Activated naive CD4-positive, alpha-beta T cell treated with anti-CD3 and anti-CD28 coated beads, Interleukin-2, amount 50 U/mL, for 72 hours (primary cell): Measurements from ENCODE around the gene MVP. TPM values are rescaled to one million over a fixed set of nuclear protein-coding genes. Genes with fewer than 3 reads are reported as not detected.

Experiments used
- ATAC-seq, 2 donors: fragments of 150-1000 bp; cut with Tn5 transposase; 2 replicates each; pipeline ENCODE4 v1.10.0; 2021; ENCODE audit warnings: mild to moderate bottlenecking in 2 of 2, moderate library complexity in 2 of 2
- DNase-seq, 2 donors: peaks; one replicate each; pipeline ENCODE4 v3.0.0; 2021 to 2022; ENCODE audit warnings: low spot score in 2 of 2
- H3K27ac Mint-ChIP-seq, 2 donors: one replicate each; pipeline ENCODE4 v1.8.0; 2022; ENCODE audit warnings: mild to moderate bottlenecking in 2 of 2, mixed read lengths in 2 of 2
- H3K36me3 Mint-ChIP-seq, 2 donors: one replicate each; pipeline ENCODE4 v1.8.0; 2022; ENCODE audit warnings: mixed read lengths in 2 of 2
- H3K9me3 Mint-ChIP-seq, 2 donors: one replicate each; pipeline ENCODE4 v1.8.0; 2022; ENCODE audit warnings: mixed read lengths in 2 of 2
- total RNA-seq, 2 donors: library from RNA; stranded (reverse); gene quantifications; one replicate each; pipeline ENCODE4 v1.2.3, GENCODE V29; 2022

Gene MVP
- total RNA-seq, 2 donors from 2014 or later, result 77.6 to 168 TPM

DNA sequence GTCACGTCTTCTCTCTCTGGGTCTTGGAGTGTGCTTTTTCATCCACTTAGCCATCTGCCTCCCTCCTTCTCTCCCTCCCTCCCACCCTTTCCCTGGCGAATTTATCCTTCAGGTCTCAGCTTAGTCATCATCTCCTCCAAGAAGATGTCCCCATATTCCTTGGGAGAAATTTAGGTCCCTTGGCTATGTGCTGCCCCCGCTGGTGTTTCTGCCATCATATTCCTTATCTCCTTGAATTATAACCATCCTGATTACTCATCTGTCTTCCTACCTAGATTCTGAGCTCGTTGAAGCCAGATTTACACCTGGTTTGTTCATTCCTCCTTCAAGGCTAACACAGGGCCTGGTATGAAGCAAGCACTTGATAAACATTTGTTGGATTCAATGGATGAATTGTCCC lies 74.1 kb downstream of the MVP start:
- Mint-ChIP-seq H3K9me3 (no peaks in the 10 kb centered on the region), H3K27ac (no peak overlapping the region), H3K36me3 (no peaks in the 10 kb centered on the region)
- DNase-seq (no peak), ATAC-seq (no peak)

DNA sequence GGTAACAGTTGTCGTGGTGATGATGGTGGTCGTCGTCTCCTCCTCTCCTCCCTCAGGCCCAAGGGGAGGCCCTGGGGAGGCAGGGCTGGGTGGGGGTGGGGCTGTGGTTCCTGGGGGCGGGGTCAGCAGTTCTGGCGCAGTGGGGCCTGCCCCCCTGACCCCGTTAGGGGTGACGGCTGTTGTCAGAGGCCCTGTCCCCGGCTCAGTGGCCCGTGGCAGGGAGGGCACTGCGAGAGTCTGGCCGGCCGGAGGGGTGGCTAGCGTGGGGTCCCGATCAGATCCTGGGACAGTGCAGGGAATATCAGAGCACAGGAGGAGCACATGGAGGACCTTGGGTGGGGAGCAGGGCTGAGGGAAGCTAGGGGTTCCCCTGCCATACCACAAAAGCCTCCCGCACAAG lies 76.6 kb downstream of the MVP start:
- DNase-seq, result no peak
- Mint-ChIP-seq H3K9me3 (no peaks in the 10 kb centered on the region), H3K27ac (no peak overlapping the region), H3K36me3 (no peaks in the 10 kb centered on the region)
- no peak for ATAC-seq

DNA sequence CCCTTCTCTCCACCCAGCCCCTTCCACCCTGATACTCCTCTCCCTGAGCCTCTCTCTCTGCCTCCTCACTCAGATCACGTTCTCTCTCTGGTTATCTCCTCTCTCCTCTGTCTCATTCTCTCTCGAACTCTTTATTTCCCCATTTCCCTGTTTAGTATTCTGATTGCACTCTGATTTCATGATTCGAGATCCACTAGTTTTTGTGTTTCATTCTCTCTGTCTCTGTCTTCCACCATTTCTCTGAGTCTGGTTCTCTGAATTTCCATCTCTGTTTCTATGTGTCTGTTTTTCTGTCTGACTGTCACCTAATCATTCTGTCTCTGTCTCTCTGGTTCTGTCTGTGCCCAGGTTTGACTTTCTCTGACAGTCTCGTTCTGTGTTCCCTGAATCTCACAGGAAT lies 77.1 kb downstream of the MVP start:
- Mint-ChIP-seq H3K9me3 (no peaks in the 10 kb centered on the region), H3K36me3 (no peaks in the 10 kb centered on the region), H3K27ac (no peak overlapping the region)
- ATAC-seq (no peak), DNase-seq (no peak)

Other genes starting within 250 kb of the MVP start
- gene SPN, start 157.2 kb upstream of the MVP start, total RNA-seq, result 100 to 1,000 TPM in 1 of 2 donors, 10 to 100 TPM in 1; 83.4 to 145 TPM
- 10 to 100 TPM; 10.1 to 14.5 TPM for gene QPRT, start 141.3 kb upstream of the MVP start, total RNA-seq
- 10 to 100 TPM; 14.0 to 19.5 TPM for gene C16orf54, start 74.5 kb upstream of the MVP start, total RNA-seq
- not detected for gene ZG16, start 42.2 kb upstream of the MVP start, total RNA-seq
- gene KIF22, start 29.7 kb upstream of the MVP start, total RNA-seq, result 100 to 1,000 TPM; 151 to 268 TPM
- 100 to 1,000 TPM; 285 to 386 TPM for gene MAZ, start 13.9 kb upstream of the MVP start, total RNA-seq
- 1 to 10 TPM; 1.4 to 5.9 TPM for gene PRRT2, start 8.3 kb upstream of the MVP start, total RNA-seq
- 10 to 100 TPM; 20.2 to 40.0 TPM for gene PAGR1, start 4.3 kb upstream of the MVP start, total RNA-seq
- gene CDIPT, start 42.8 kb downstream of the MVP start, total RNA-seq, result 10 to 100 TPM; 39.4 to 40.6 TPM
- 1 to 10 TPM in 1 of 2 donors, under 1 TPM in 1; 0.35 to 1.3 TPM for gene SEZ6L2, start 79.1 kb downstream of the MVP start, total RNA-seq
- gene ASPHD1, start 80.0 kb downstream of the MVP start, total RNA-seq, result 1 to 10 TPM; 1.4 to 3.8 TPM
- 10 to 100 TPM; 37.1 to 55.5 TPM for gene KCTD13, start 105.8 kb downstream of the MVP start, total RNA-seq
- 10 to 100 TPM; 52.5 to 63.8 TPM for gene TMEM219, start 141.6 kb downstream of the MVP start, total RNA-seq
- gene TAOK2, start 153.4 kb downstream of the MVP start, total RNA-seq, result 10 to 100 TPM; 29.6 to 52.7 TPM
- gene HIRIP3, start 175.2 kb downstream of the MVP start, total RNA-seq, result 10 to 100 TPM; 30.1 to 38.7 TPM
- gene INO80E, start 175.8 kb downstream of the MVP start, total RNA-seq, result 10 to 100 TPM; 85.3 to 90.7 TPM
- gene DOC2A, start 190.6 kb downstream of the MVP start, total RNA-seq, result 1 to 10 TPM in 1 of 2 donors, under 1 TPM in 1; 0.80 to 2.0 TPM
- not detected for gene C16orf92, start 202.7 kb downstream of the MVP start, total RNA-seq
- gene TLCD3B, start 210.8 kb downstream of the MVP start, total RNA-seq, result 10 to 100 TPM in 1 of 2 donors, 1 to 10 TPM in 1; 3.4 to 14.1 TPM
- gene ALDOA, start 245.3 kb downstream of the MVP start, total RNA-seq, result 1,000 to 10,000 TPM; 1,322 to 2,822 TPM